Measurements from ENCODE around the gene GALNT14.

The GALNT14 gene

GRCh38 chr2:31134480-31134879 lies 3.8 kb downstream of the GALNT14 start:
- DNase-seq (ENCODE audit: low read depth in 2 of 2): no peak

DNA sequence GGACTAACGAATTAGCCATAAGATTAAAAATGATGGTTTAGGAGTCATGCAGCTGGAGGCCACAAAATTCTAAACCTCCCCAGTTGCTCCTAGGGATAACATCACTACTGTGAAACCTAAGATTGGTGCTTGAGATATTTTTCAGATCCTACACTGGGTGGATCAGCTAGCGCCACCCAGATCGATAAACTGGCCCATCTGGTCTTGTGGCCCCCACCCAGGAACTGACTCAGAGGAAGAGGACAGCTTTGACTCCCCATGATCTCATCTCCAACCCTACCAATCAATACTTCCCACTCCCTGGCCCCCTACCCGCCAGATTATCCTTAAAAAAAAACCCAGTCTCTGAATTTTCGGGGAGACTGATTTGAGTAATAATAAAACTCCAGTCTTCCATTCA lies 5.5 kb downstream of the GALNT14 start:
- DNase-seq (ENCODE audit: low read depth in 2 of 2): no peak

DNA sequence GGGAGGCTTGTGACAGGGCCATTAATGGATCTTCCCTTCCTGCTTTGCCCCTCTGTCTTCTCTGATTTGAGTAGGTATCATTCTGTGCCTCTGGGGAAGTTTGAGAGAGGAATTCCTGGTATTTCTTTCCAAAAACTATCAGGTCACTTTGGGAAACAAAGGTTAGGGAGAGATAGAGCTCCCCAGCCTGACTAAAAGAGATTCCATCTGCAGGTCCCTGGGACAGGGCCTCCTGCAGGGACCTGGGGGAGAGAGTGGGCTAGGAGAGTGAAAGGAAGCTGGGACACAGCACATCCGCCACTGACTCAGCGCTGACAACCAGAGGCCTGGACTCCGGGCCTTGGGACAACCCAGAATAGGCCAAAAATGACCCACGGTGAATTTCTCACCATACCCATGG lies 6.4 kb downstream of the GALNT14 start:
- DNase-seq (ENCODE audit: low read depth in 2 of 2): no peak

- no peak for DNase-seq (ENCODE audit: low read depth in 2 of 2)
These were observed 8.7 kb downstream of the GALNT14 start for GRCh38 chr2:31129375-31130171.

- DNase-seq (ENCODE audit: low read depth in 2 of 2): no peak
These were observed 10.3 kb downstream of the GALNT14 start for GRCh38 chr2:31127931-31128330.

GRCh38 chr2:31125918-31126695 lies 12.1 kb downstream of the GALNT14 start:
- no peak for DNase-seq (ENCODE audit: low read depth in 2 of 2)

- DNase-seq (ENCODE audit: low read depth in 2 of 2): no peak
These were observed 13.3 kb downstream of the GALNT14 start for GRCh38 chr2:31124904-31125303.

- DNase-seq (ENCODE audit: low read depth in 2 of 2): no peak
These were observed 16.1 kb downstream of the GALNT14 start for GRCh38 chr2:31122133-31122532.

DNA sequence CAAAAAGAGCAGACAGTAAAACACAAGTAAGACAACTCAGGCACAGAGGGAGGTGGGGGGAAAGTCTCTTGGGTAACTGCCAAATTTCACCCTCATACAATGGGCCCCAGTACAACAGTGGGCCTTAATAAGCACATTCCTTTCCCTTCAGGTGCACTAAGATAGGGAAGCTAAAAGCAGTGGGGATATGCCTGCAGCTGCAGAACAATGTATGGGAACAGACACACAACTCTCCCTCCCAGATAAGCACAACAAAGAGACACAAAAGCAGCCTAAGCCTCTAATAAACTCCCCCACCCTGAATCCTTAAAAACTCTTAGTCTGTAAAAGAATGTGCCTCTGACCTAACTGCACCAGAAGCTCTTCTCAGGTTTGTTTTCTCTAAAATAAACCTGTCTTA lies 24.5 kb downstream of the GALNT14 start:
- DNase-seq (ENCODE audit: low read depth in 2 of 2): no peak

- DNase-seq (ENCODE audit: low read depth in 2 of 2): no peak
These were observed 25.7 kb downstream of the GALNT14 start for GRCh38 chr2:31112544-31112943.

DNA sequence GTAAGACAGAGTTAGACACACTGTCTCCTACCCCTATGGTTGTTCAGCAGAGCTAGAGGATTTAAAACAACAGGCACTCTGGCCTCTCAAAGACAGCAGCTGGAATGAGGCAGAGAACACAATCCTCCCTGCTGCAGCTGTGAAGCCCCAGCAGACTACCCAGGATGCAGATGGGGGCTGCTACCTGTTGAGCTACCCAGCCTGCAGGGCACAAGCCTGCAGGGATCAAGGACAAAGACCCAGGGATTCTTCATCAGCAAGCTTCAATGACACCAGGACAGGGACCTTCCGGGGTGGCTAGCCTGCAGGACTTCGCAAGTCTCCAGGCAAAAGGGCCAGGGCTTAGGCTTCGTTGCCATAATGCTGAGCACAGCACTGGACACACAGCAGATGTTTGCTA lies 27.2 kb downstream of the GALNT14 start:
- DNase-seq (ENCODE audit: low read depth in 2 of 2): no peak

DNA sequence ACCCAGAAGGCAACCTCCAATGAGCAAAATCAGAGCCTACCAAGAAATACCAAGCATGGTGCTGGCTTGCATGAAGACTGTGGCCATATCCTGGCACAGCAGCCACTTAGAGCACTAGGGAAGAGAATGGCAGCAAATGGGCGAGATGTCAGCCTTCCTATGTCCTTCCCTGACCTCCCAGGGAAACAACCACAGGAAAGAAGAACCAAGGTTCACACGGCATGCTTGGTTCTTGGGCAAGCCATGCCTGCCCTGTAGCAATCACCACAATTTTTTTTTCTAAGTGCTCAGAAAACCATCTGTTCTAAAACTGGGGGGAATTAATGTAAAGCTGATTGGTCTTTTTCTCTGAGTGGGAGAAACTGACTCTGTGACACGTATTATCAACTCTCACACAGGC lies 27.8 kb downstream of the GALNT14 start:
- no peak for DNase-seq (ENCODE audit: low read depth in 2 of 2)

DNA sequence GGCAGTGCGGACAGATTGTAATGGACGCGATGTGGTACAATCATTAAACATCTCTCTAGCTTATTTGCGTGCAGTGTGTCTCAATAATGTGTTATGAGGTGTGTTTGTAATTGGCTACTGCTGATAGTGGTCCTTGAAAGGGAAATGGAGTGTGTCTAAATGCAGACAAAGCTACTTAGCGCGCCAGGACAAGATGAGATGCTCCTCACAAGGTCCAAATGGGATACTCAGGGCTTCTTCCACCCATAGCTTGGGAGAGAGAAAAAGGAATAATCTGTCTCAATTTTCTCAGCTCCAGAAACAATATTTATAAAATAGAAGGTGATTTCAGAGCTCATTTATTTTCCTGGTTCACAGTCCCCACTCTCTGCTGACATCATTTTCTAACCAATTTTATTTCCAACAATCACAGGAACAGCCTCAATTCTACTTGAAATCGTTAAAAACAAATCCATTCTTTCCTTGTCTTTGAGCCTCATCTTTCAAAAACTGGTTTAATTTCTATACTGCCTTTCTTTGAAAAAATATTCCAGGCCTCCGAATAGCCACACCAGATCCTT lies 28.5 kb downstream of the GALNT14 start:
- DNase-seq (ENCODE audit: low read depth in 2 of 2): no peak

GRCh38 chr2:31108561-31109286 lies 29.5 kb downstream of the GALNT14 start:
- no peak for DNase-seq (ENCODE audit: low read depth in 2 of 2)

DNA sequence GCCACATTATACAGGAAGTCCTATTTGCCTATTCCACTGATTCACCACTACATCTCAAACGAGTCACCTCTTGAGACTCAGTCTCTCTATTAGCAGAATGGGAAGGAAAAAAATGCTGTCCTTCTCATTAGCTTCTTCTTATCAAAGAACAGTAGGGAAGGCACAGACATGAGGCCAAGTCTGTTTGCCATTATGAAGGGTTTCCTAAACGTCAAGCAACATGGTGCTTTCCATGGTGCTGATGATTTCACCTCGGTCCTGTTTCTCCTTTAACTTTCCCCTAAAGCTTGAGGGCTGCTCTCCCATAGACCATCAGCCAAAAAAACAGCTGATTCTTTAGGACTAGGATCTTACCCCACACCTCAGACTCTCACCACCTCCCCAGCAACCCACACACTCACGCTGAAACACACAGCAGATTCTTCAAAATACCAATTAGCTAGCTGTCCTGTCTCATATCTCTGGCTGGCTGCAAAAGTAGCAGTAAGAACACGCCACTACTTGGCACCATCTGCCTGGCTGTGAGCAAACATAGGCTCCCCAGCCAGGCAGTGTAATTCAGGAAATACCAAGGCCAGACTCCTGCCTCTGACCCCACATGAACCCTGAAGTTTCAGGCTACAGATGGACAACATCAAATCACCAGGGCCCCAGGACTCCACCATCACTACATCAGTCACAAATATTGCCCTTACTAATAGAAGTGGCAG lies 30.5 kb downstream of the GALNT14 start:
- no peak for DNase-seq (ENCODE audit: low read depth in 2 of 2)

- DNase-seq (ENCODE audit: low read depth in 2 of 2): no peak
These were observed 36.5 kb downstream of the GALNT14 start for GRCh38 chr2:31101701-31102100.

DNA sequence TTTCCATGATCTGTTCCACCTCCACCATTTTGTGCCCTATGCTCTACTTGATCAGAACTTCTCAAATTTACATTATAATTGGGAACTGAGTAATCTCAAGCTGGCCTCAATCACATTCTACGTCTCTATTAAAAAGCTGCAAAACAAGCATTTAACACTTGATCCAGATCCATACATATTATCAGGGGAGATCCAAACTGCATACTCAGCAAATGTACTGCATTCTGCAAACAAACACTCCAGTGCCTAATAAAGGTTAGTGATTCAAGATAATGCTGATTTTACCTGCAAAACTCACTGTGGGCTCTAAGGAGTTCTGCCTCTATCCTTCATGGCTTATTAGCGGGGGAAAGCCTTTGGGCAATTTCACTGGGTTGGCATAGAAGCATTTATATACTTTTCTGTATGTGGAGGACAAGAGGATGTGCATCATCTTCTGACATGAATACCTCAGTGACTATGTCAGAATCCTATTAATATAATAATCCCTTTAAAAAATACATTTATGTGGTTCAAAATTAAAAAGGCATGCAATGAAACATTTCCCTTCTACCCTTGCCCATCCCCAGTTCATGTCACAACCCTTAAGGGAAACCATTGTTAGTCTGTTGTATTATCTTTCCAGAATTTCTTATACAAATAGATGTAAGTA lies 40.2 kb downstream of the GALNT14 start:
- no peak for DNase-seq (ENCODE audit: low read depth in 2 of 2)

GRCh38 chr2:31090188-31090587 lies 48.1 kb downstream of the GALNT14 start:
- DNase-seq (ENCODE audit: low read depth in 2 of 2): no peak

- DNase-seq (ENCODE audit: low read depth in 2 of 2): no peak
These were observed 48.6 kb downstream of the GALNT14 start for GRCh38 chr2:31089645-31090044.

DNA sequence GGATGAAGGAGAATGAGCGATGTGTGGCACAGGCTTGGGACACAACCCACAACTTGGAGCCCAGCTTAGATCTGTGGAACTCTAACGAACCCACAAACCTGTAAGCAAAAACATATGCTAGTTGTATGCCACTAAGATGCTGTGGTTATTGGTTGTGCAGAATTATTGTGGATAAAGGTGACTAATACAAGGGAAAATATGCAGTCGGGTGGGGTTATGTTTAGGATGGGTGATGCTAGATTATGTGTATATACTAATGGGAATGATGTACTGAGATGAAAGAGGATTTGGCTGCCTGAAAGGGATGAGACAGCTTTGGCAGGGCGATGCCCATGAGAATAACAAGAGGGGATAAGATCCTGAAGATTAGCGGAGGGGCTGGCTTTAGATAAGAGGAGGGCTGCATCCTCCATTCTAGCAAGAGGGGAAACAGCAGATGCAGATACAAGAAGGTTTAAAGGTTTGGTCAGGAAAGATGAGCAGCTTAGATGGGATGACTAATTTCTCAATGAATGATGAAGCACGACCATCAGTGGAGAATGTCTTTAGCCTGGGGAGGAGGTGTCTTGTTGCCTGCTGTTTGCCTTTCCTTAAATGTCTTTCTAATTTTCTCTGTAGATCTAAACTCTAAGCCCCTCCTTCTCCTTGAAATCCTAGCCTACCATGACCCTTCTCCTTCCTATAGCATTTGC lies 49.6 kb downstream of the GALNT14 start:
- no peak for DNase-seq (ENCODE audit: low read depth in 2 of 2)

Measured in stimulated activated CD4-positive, alpha-beta T cell treated with anti-CD3 and anti-CD28 coated beads, Interleukin-12 subunit alpha, Interleukin-12 subunit beta, amount 100 ng/mL, for 24 hours (primary cell).